GM21526 (cell line): ENCODE measurements around the gene PLCD1.
A peak's percentile ranks its signal among the peaks of the same experiment; 100 is the strongest.

Source experiments
- ATAC-seq: cut with Tn5 transposase; IDR thresholded peaks from one replicate; pipeline ENCODE4 v1.9.1; 2021; ENCODE audit warnings: moderate library complexity; ENCODE audit not compliant: unreplicated experiment, low FRiP score

Gene PLCD1

GRCh38 chr3:38001456-38002081 lies 27.9 kb downstream of the PLCD1 start:
- ATAC-seq = no peak

- no peak for ATAC-seq
These were observed 28.4 kb downstream of the PLCD1 start for GRCh38 chr3:38000965-38001455.

- no peak for ATAC-seq
These were observed 29.1 kb downstream of the PLCD1 start for GRCh38 chr3:38000242-38000916.

DNA sequence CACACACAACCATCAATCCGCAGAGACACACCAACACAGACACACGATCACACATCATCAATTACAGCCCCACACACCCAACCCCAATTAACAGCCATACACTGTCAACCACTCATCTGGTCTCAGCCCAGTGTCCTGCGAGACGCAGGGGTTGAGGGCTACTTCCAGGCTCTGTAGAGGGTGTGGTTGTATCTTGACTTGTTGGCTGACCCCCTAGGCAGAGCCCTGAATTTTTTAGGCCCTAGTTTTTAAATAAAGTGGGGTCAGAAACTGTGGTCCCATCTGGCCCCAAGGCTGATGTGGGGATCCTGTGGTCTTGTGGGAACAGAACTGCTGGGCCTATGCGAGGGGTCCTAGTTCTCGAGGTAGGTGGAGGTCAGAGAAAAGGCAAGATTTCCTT lies 29.6 kb downstream of the PLCD1 start:
- no peak for ATAC-seq

GRCh38 chr3:37997791-37998370 lies 31.6 kb downstream of the PLCD1 start:
- no peak for ATAC-seq

- ATAC-seq = no peak
These were observed 32.1 kb downstream of the PLCD1 start for GRCh38 chr3:37997342-37997741.

- ATAC-seq = peak; percentile 60
These were observed 32.6 kb downstream of the PLCD1 start for GRCh38 chr3:37996785-37997301.

- ATAC-seq = no peak
These were observed 33.5 kb downstream of the PLCD1 start for GRCh38 chr3:37995652-37996641.

DNA sequence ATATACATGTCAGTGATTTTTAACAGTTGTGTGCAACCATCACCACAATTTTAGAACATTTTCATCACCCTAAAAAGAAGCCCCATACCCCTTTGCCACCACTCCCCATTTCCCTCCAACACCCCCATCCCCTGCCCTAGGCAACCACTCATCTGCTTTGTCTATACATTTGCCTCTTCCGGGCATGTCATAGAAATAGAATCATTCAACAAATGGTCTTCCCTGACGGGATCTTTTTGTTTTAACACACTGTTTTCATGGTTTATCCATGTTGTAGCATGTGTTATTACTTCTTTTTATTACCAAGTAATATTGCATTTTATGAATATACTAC lies 34.8 kb downstream of the PLCD1 start:
- ATAC-seq = no peak

GRCh38 chr3:37993820-37994638 lies 35.4 kb downstream of the PLCD1 start:
- peak; percentile 46 for ATAC-seq

- ATAC-seq = no peak
These were observed 36.0 kb downstream of the PLCD1 start for GRCh38 chr3:37993460-37993819.

DNA sequence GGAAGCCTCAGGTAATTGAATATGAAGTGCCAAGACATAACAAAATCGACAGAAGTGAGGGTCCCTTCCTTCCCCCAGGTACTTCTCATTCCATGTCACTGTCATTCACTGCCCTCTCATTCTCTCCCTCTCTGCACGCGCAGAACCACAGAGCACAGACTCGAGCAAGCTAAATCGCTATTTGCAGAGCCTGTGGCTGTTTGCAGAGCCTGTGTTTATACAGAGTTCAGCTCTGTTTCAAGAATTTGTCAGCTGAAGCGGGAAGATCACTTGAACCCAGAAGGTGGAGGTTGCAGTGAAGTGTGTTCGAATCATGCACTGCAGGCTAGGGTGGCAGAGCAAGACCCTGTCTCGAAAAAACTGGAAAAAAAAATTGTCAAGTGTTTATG lies 36.4 kb downstream of the PLCD1 start:
- ATAC-seq = no peak

GRCh38 chr3:37992271-37993066 lies 37.0 kb downstream of the PLCD1 start:
- no peak for ATAC-seq

DNA sequence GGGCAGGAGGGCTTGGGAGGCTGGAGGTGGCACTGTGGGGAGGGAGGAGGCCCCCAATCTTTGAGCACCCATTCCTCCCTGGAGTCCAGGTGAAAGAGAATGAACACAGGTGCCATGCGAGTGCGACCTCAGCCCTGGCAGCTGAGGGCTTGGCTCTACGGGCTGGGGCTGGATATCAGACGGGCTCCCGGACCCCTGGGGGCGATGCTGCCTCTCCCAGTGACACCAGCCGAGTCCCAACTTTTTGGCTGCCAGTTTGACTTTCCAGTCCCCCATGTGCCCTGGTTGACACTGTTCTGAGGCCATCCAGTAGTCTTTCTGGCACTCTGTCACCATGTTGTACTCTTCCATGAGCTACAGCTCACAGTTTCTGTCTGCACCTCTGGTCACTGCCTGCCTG lies 37.6 kb downstream of the PLCD1 start:
- no peak for ATAC-seq

DNA sequence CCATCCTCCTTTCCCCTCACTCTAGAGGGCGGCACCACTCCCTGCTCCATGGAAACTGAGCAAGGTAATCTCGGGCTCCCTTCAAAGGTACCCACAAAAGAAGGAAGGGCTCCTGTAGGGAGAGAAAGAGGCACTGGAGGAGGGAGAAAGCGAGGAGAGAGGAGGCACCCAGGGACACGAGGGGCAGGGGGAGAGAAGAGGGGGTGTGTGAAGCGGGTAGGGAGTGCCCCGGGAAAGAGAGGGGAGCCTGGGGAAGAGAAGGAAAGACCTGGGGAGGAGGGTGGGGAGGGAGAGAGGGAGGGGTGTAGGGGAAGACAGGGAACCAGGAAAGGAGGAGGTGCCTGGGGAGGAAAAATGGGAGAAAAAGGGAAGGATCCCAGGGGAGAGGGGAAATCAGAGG lies 38.3 kb downstream of the PLCD1 start:
- no peak for ATAC-seq

GRCh38 chr3:37990527-37990926 lies 38.9 kb downstream of the PLCD1 start, which contains the start of gene VILL:
TSS of gene VILL (plus strand) at chr3:37990786. CDS start at chr3:37993673, 2,887 bp downstream.
- ATAC-seq = no peak

DNA sequence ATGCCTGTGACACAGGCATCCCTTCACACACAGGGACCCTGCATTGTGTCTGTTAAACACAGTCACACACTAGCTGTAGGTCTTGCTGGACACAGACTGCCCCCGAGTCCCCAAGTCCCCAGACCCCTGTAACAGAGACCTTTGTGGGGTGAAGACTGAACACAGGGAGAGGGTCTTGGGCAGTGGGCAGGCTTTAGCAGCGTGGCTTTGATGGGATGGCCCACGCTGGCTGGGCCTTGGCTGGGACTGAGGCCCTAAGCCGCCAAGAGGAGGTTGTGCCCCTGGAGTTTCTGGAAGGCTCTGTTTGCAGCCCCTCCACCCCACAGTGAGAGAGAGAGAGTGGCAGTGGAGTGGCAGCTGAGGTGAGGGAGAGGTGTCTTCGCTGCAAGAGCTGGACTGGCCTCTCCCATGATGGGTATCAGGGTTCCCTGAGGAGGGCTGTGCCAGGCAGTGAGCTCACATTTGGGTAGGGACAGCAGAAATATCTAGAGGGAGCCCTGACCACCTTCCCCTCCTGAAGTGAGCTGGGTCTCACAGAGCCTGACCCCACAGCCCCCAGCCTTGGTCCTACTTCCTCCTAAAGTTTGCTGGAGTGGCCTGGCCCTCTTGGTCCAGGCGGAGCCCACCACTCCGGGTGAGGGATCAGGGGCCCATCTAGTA lies 39.5 kb downstream of the PLCD1 start:
- ATAC-seq = no peak

- ATAC-seq = no peak
These were observed 40.4 kb downstream of the PLCD1 start for GRCh38 chr3:37988931-37989525.
